Natural killer cell (primary cell): Measurements from ENCODE around the gene TTLL11. TPM values are rescaled to one million over a fixed set of nuclear protein-coding genes. Genes with fewer than 3 reads are reported as not detected.

Source experiments
- ATAC-seq, 3 donors: fragments of 150-1000 bp in 2 of 3; fragments of 200-7000 bp in 1 of 3; cut with Tn5 transposase; 1 replicate in 1 of 3; 2 replicates in 2 of 3; pipeline ENCODE4 v1.10.0; 2021; ENCODE audit warnings: mild to moderate bottlenecking in 2 of 3, moderate library complexity in 2 of 3
- DNase-seq, 2 donors: peaks; one replicate each; pipeline versions ENCODE4 v3.0.0 to v3.0.0-alpha.2; 2013 to 2021; ENCODE audit warnings: mixed read lengths in 1 of 2
- H3K27ac ChIP-seq: one replicate; pipeline ENCODE4 v1.5.1; 2013; ENCODE audit warnings: mild to moderate bottlenecking, low read length
- H3K27me3 ChIP-seq: one replicate; pipeline ENCODE4 v1.6.1; 2013; ENCODE audit warnings: low read length; ENCODE audit not compliant: control insufficient read depth, insufficient read depth
- H3K36me3 ChIP-seq: one replicate; pipeline ENCODE4 v1.6.1; 2013; ENCODE audit warnings: low read length; ENCODE audit not compliant: control insufficient read depth, insufficient read depth
- H3K4me1 ChIP-seq: one replicate; pipeline ENCODE4 v1.6.1; 2013; ENCODE audit warnings: low read length; ENCODE audit not compliant: control insufficient read depth, insufficient read depth
- H3K4me3 ChIP-seq: one replicate; pipeline ENCODE4 v1.5.1; 2013; ENCODE audit warnings: low read length
- H3K9me3 ChIP-seq: one replicate; pipeline ENCODE4 v1.6.1; 2013; ENCODE audit warnings: low read length; ENCODE audit not compliant: control insufficient read depth, insufficient read depth
- H3K27ac Mint-ChIP-seq, 2 donors: one replicate each; pipeline ENCODE4 v1.8.0; 2022; ENCODE audit warnings: mild to moderate bottlenecking in 2 of 2, mixed read lengths in 2 of 2, moderate library complexity in 1 of 2
- H3K27me3 Mint-ChIP-seq, 2 donors: one replicate each; pipeline ENCODE4 v1.8.0; 2022; ENCODE audit warnings: low read depth in 2 of 2, mixed read lengths in 2 of 2
- H3K36me3 Mint-ChIP-seq: one replicate; pipeline ENCODE4 v1.8.0; 2022; ENCODE audit warnings: mixed read lengths
- H3K4me1 Mint-ChIP-seq, 2 donors: one replicate each; pipeline ENCODE4 v1.8.0; 2022; ENCODE audit warnings: mixed read lengths in 2 of 2
- H3K4me3 Mint-ChIP-seq: one replicate; pipeline ENCODE4 v1.8.0; 2022; ENCODE audit warnings: mild to moderate bottlenecking, moderate library complexity, mixed read lengths
- H3K9me3 Mint-ChIP-seq, 2 donors: one replicate each; pipeline ENCODE4 v1.8.0; 2022; ENCODE audit warnings: mixed read lengths in 2 of 2
- CTCF ChIP-seq: fragments of 200-600 bp; IDR thresholded peaks from one replicate; pipeline ENCODE4 v1.8.0; 2022; ENCODE audit warnings: antibody characterized with exemption
- WGBS: methylation state at CpG from one replicate; pipeline ENCODE4 v1.1.7; 2013; ENCODE audit warnings: missing lambda C conversion rate; ENCODE audit not compliant: insufficient coverage; 5-methylcytosine and 5-hydroxymethylcytosine counted together
- intact Hi-C: fragments of 100-400 bp; cut with micrococcal nuclease; formaldehyde crosslinking; loops from one replicate; pipeline ENCODE4 v1.14.2; 2022
- total RNA-seq, 4 donors: library from RNA; stranded (reverse); fragments of 120-200 nt in 1 of 4; gene quantifications; one replicate each; pipeline versions ENCODE4 v1.2.3 to v1.2.4, GENCODE V29; 2013 to 2022

TTLL11 gene
- total RNA-seq, 3 donors from 2014 or later (not counting 1 experiment from before 2014, with no cell fraction given): 3.4 to 4.6 (median 3.6) TPM

GRCh38 chr9:121900163-121900562 lies 192.9 kb downstream of the TTLL11 start:
- peaks cover 0 to 8% of the 10 kb centered on the region in 2 donors for H3K27me3 Mint-ChIP-seq
- no peak overlapping the region for H3K4me3 ChIP-seq
- 83% methylated on average over 5 of the region's 5 CpGs for WGBS
- peaks cover 0 to 5% of the 10 kb centered on the region in 2 donors for H3K4me1 Mint-ChIP-seq
- H3K36me3 Mint-ChIP-seq: no peaks in the 10 kb centered on the region
- no peaks in the 10 kb centered on the region for H3K4me1 ChIP-seq
- H3K27me3 ChIP-seq: no peaks in the 10 kb centered on the region
- H3K4me3 Mint-ChIP-seq: no peak overlapping the region
- no peaks in the 10 kb centered on the region for H3K9me3 ChIP-seq
- no peak for DNase-seq
- H3K36me3 ChIP-seq: no peaks in the 10 kb centered on the region
- no peak for TF ChIP-seq CTCF
- intact Hi-C loops: no loop called here
- no peak overlapping the region for H3K27ac Mint-ChIP-seq
- H3K27ac ChIP-seq: no peak overlapping the region
- H3K9me3 Mint-ChIP-seq: peaks cover 3 to 4% of the 10 kb centered on the region in 2 donors
- no peak for ATAC-seq

GRCh38 chr9:121898856-121899255 lies 194.3 kb downstream of the TTLL11 start:
- H3K4me3 ChIP-seq: no peak overlapping the region
- no peak overlapping the region for H3K27ac ChIP-seq
- no peaks in the 10 kb centered on the region for H3K9me3 ChIP-seq
- ATAC-seq (no peak), DNase-seq (no peak)
- Mint-ChIP-seq H3K36me3 (no peaks in the 10 kb centered on the region), H3K27me3 (peaks cover 0 to 8% of the 10 kb centered on the region in 2 donors), H3K4me1 (peaks cover 0 to 5% of the 10 kb centered on the region in 2 donors), H3K4me3 (no peak overlapping the region), H3K27ac (no peak overlapping the region), H3K9me3 (peaks cover 3 to 4% of the 10 kb centered on the region in 2 donors)
- no peak for TF ChIP-seq CTCF
- intact Hi-C loops: no loop called here
- WGBS: 94% methylated on average over 4 of the region's 4 CpGs
- no peaks in the 10 kb centered on the region for H3K27me3 ChIP-seq
- no peaks in the 10 kb centered on the region for H3K4me1 ChIP-seq
- no peaks in the 10 kb centered on the region for H3K36me3 ChIP-seq

GRCh38 chr9:121897140-121897539 lies 196.0 kb downstream of the TTLL11 start:
- Histone ChIP-seq H3K27ac (no peak overlapping the region), H3K4me1 (no peaks in the 10 kb centered on the region), H3K27me3 (no peaks in the 10 kb centered on the region), H3K9me3 (no peaks in the 10 kb centered on the region), H3K4me3 (no peak overlapping the region), H3K36me3 (no peaks in the 10 kb centered on the region)
- Mint-ChIP-seq H3K4me3 (no peak overlapping the region), H3K27ac (no peak overlapping the region), H3K36me3 (no peaks in the 10 kb centered on the region), H3K4me1 (peaks cover 0 to 5% of the 10 kb centered on the region in 2 donors), H3K27me3 (peaks cover 0 to 1% of the 10 kb centered on the region in 2 donors), H3K9me3 (peaks cover 3 to 4% of the 10 kb centered on the region in 2 donors)
- intact Hi-C loops: no loop called here
- WGBS: 95% methylated on average over 10 of the region's 10 CpGs
- no peak for TF ChIP-seq CTCF
- DNase-seq (no peak), ATAC-seq (no peak)

- no peak for TF ChIP-seq CTCF
- Histone ChIP-seq H3K4me3 (no peak overlapping the region), H3K27me3 (no peaks in the 10 kb centered on the region), H3K36me3 (no peaks in the 10 kb centered on the region), H3K9me3 (no peaks in the 10 kb centered on the region), H3K4me1 (no peaks in the 10 kb centered on the region), H3K27ac (no peak overlapping the region)
- H3K36me3 Mint-ChIP-seq: no peaks in the 10 kb centered on the region
- peaks cover 0 to 5% of the 10 kb centered on the region in 2 donors for H3K4me1 Mint-ChIP-seq
- intact Hi-C loops: no loop called here
- DNase-seq (no peak), ATAC-seq (no peak)
- WGBS: 73% methylated on average over 27 of the region's 27 CpGs
- H3K27ac Mint-ChIP-seq: no peak overlapping the region
- no peak overlapping the region for H3K4me3 Mint-ChIP-seq
- H3K9me3 Mint-ChIP-seq: peaks cover 3 to 4% of the 10 kb centered on the region in 2 donors
- H3K27me3 Mint-ChIP-seq: no peaks in the 10 kb centered on the region
These were observed 196.6 kb downstream of the TTLL11 start for GRCh38 chr9:121896545-121896943.
